NB4 (cell line): Measurements from ENCODE around the gene NUDT4.
"Not testable (repeated sequence)": the region's sequence is repeated elsewhere in the genome, so short reads cannot be mapped to it uniquely, and the experiment has no call there.

Experiments used
- DNase-seq: peaks from one replicate; pipeline ENCODE4 v3.0.0; 2010; ENCODE audit warnings: low read depth
- H3K4me3 ChIP-seq: one replicate; pipeline ENCODE4 v1.5.1; 2011; ENCODE audit warnings: mild to moderate bottlenecking, low read depth, low read length, moderate library complexity
- MYC ChIP-seq: IDR thresholded peaks from 2 replicates; pipeline ENCODE4 v1.6.1; 2011; ENCODE audit warnings: low read depth, low read length
- POLR2A ChIP-seq: IDR thresholded peaks from 2 replicates; pipeline ENCODE4 v1.6.1; 2011; ENCODE audit warnings: mild to moderate bottlenecking; ENCODE audit not compliant: insufficient read length; ENCODE audit errors: extremely low read depth
- TF ChIP-seq, protein P1 (sequence below): IDR thresholded peaks from one replicate; pipeline ENCODE4 v1.5.1; 2012; ENCODE audit warnings: low read depth, low read length
- TF ChIP-seq, protein P2 (sequence below): IDR thresholded peaks from 2 replicates; pipeline ENCODE4 v1.6.1; 2011; ENCODE audit warnings: low read depth, low read length

The NUDT4 gene

DNA sequence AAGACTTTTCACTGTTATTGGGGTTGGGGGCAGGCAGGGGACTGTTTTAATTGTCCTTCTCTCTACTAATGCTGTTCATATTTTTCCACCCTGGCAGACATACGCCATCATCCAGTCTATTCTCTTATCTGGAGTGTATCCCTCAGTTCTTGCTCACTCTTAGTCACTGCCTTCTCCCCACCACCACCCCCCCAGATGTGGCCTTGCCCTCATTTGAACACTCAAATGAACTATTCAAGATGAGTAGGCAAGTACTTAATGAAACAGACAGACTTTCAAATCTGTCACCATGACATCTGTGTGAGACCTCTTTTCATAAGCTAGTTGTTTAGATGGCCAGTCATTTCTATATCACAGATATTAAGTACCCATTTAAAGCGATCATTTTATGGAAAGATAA, 10.1 kb downstream of the NUDT4 start:
- TF ChIP-seq, protein P1, sequence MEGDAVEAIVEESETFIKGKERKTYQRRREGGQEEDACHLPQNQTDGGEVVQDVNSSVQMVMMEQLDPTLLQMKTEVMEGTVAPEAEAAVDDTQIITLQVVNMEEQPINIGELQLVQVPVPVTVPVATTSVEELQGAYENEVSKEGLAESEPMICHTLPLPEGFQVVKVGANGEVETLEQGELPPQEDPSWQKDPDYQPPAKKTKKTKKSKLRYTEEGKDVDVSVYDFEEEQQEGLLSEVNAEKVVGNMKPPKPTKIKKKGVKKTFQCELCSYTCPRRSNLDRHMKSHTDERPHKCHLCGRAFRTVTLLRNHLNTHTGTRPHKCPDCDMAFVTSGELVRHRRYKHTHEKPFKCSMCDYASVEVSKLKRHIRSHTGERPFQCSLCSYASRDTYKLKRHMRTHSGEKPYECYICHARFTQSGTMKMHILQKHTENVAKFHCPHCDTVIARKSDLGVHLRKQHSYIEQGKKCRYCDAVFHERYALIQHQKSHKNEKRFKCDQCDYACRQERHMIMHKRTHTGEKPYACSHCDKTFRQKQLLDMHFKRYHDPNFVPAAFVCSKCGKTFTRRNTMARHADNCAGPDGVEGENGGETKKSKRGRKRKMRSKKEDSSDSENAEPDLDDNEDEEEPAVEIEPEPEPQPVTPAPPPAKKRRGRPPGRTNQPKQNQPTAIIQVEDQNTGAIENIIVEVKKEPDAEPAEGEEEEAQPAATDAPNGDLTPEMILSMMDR: no peak
- TF ChIP-seq, protein P2, sequence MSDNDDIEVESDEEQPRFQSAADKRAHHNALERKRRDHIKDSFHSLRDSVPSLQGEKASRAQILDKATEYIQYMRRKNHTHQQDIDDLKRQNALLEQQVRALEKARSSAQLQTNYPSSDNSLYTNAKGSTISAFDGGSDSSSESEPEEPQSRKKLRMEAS: no peak
- TF ChIP-seq MYC (no peak), POLR2A (no peak)
- H3K4me3 ChIP-seq: no peak overlapping the region
- no peak for DNase-seq

DNA sequence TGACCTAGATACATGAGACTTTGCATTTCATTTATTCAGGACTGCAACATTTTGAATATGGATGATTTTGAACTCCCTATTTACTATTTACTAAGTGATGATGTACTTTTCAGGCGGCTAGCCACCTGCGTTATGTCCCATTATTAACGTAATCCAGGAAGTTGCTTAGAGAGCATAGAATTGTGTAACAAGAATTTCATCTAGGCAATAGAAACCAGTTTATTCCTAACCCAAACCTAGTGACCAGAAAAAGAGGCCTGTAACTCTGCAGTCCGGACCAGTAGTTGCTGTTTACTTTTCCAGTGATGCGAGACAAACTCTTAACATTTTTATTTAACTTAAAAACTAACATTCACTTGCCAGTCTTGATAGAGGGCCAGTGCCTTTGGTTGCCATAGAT, 12.3 kb downstream of the NUDT4 start:
- no peak for DNase-seq
- no peak for TF ChIP-seq POLR2A
- TF ChIP-seq, protein P1: no peak
- TF ChIP-seq MYC: no peak
- TF ChIP-seq, protein P2: no peak
- H3K4me3 ChIP-seq: no peak overlapping the region

DNA sequence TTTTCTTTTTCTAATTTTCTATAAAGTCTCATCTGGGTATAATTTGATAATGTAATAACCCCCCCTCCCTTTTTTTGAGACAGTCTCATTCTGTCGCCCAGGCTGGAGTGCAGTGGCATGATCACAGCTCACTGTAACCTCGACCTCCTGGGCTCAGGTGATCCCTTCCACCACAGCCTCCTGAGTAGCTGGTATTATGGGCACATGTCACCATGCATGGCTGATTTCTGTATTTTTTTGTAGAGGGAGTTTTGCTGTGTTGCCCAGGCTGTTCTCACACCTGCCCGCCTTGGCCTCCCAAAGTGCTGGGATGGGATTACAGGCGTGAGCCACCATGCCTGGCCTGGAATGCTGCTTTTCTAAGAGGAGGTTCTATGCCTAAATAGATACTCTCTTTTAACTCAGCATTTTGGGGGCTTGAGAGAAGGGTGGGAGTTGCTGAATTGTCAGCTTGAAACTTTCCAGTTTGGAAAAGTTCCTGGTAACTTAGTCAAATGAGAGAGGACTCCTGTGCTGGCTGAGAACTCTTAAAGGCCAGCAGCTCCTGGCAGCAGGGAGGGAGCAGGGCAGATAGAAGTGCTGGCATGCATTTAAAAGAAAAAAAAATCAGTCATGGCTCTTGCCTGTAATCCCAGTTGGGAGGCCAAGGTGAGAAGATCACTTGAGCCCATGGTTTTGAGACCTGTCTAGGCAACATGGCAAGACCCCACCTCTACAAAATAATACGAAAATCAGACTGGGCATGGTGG, 13.0 kb downstream of the NUDT4 start:
- TF ChIP-seq POLR2A: no peak
- TF ChIP-seq, protein P2: no peak
- TF ChIP-seq MYC: no peak
- TF ChIP-seq, protein P1: no peak
- no peak for DNase-seq

DNA sequence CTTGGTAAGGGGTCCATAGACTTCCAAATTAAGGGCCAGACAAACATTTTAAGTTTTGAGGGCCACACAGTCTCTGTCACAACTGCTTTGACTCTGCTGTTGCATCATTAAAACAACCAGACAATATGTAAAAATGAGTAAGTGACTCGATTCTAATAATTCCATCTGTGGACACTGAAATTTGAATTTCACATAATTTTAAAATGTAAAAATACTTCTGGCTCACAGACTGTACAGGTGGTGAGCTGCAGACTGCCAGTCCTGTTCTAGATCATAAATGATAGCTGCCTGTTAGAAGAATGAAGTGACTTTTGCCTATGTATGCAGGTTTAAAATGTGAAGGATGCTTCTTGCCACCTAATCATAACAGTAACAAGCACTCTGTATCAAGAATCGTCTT, 15.7 kb downstream of the NUDT4 start:
- H3K4me3 ChIP-seq: no peak overlapping the region

More for the DNA sequence above, 13.0 kb downstream of the NUDT4 start:
- no peak overlapping the region for H3K4me3 ChIP-seq

DNA sequence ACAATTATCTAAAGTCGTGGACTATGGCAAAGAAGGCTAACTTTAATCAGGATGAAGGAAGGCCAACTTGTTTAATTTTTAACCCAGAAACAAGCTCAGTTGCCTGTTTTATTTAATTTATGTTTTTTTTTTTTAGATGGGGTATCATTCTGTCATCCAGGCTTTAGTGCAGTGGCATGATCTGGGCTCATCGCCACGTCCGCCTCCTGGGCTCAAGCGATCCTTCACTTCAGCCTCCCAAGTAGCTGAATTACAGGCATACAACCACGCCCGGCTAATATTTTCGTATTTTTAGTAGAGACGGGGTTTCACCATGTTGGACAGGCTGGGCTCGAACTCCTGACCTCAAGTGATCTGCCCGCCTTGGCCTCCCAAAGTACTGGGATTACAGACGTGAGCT, 19.7 kb downstream of the NUDT4 start:
- no peak for TF ChIP-seq POLR2A
- TF ChIP-seq, protein P2: no peak
- TF ChIP-seq MYC: no peak
- TF ChIP-seq, protein P1: no peak
- no peak overlapping the region for H3K4me3 ChIP-seq
- DNase-seq: no peak

More for the DNA sequence above, 15.7 kb downstream of the NUDT4 start:
- no peak for DNase-seq
- TF ChIP-seq MYC (no peak), POLR2A (no peak)
- TF ChIP-seq, protein P1: no peak
- TF ChIP-seq, protein P2: no peak

DNA sequence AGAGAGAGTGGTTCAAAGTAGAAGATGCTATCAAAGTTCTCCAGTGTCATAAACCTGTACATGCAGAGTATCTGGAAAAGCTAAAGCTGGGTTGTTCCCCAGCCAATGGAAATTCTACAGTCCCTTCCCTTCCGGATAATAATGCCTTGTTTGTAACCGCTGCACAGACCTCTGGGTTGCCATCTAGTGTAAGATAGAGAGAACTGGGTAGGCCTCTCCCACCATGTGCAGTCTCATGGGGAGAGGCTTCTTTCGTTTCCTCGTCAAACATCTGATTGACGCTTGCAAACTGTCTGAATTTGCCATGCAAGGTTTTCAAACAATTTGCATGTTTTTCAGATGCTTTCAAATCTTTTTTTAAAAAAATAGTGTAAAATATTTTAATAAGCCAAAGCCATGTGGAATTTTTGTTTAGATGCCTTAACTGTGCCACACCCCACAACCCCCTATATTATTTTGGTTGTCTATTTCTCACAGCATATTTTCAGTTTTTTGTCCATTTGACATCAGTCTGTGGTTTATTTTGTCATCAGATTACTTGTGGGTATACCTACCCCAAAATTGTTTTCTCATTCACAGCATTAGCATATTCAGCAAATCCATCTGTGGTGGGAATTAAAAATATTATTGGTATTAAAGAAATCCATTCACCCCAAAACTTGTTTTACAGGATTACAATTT, 21.6 kb downstream of the NUDT4 start:
- DNase-seq: not testable (repeated sequence)

More for the DNA sequence above, 21.6 kb downstream of the NUDT4 start:
- not testable (repeated sequence) for H3K4me3 ChIP-seq
